ENCODE data around the gene GPR31. TPM values are rescaled to one million over a fixed set of nuclear protein-coding genes. Genes with fewer than 3 reads are reported as not detected.

The GPR31 gene
- total and polyA plus RNA-seq, 2 experiments from 2014 or later, result not detected

GRCh38 chr6:167165858-167166471, 8.2 kb upstream of the GPR31 start:
- Histone ChIP-seq H3K79me2 (no peaks in the 10 kb centered on the region), H3K9me2 (replicated peaks; ENCODE audit: insufficient read depth) (no peaks in the 10 kb centered on the region), H3K9me3 (ENCODE audit: low read depth) (no peaks in the 10 kb centered on the region), H3K27me3 (no peaks in the 10 kb centered on the region), H3K36me3 (replicated peaks; ENCODE audit: insufficient read depth, low read depth) (no peaks in the 10 kb centered on the region), H3K4me2 (no peak overlapping the region), H3K27ac (no peak overlapping the region), H3K4me1 (ENCODE audit: insufficient read depth) (no peaks in the 10 kb centered on the region), H3K4me3 (no peak overlapping the region), H2AFZ (no peak overlapping the region), H4K20me1 (ENCODE audit: insufficient read depth, poor library complexity, severe bottlenecking) (no peaks in the 10 kb centered on the region)
- TF ChIP-seq CTCF (IDR thresholded peaks at IDR 0.05; ENCODE audit: poor library complexity) (no peak), EZH2phosphoT487 (IDR thresholded peaks at IDR 0.05; ENCODE audit: low read depth, severe bottlenecking, unreplicated experiment) (no peak), EZH2 (IDR thresholded peaks at IDR 0.05; ENCODE audit: borderline replicate concordance) (no peak)
- 86% methylated on average over 2 of the region's 2 CpGs for WGBS (ENCODE audit: low lambda C conversion rate, missing lambda C conversion rate)
- no peak for DNase-seq (ENCODE audit: low spot score)

GRCh38 chr6:167164261-167164660, 6.5 kb upstream of the GPR31 start:
- Histone ChIP-seq H3K4me2 (no peak overlapping the region), H2AFZ (no peak overlapping the region), H4K20me1 (ENCODE audit: insufficient read depth, poor library complexity, severe bottlenecking) (no peaks in the 10 kb centered on the region), H3K4me1 (ENCODE audit: insufficient read depth) (no peaks in the 10 kb centered on the region), H3K9me3 (ENCODE audit: low read depth) (no peaks in the 10 kb centered on the region), H3K9me2 (replicated peaks; ENCODE audit: insufficient read depth) (no peaks in the 10 kb centered on the region), H3K36me3 (replicated peaks; ENCODE audit: insufficient read depth, low read depth) (no peaks in the 10 kb centered on the region), H3K27me3 (no peaks in the 10 kb centered on the region), H3K4me3 (no peak overlapping the region), H3K79me2 (no peaks in the 10 kb centered on the region), H3K27ac (no peak overlapping the region)
- WGBS (ENCODE audit: low lambda C conversion rate, missing lambda C conversion rate), result 79% methylated on average over 3 of the region's 3 CpGs
- no peak for DNase-seq (ENCODE audit: low spot score)
- TF ChIP-seq CTCF (IDR thresholded peaks at IDR 0.05; ENCODE audit: poor library complexity) (no peak), EZH2 (IDR thresholded peaks at IDR 0.05; ENCODE audit: borderline replicate concordance) (no peak), EZH2phosphoT487 (IDR thresholded peaks at IDR 0.05; ENCODE audit: low read depth, severe bottlenecking, unreplicated experiment) (no peak)

GRCh38 chr6:167163476-167164011, 5.8 kb upstream of the GPR31 start:
- no peaks in the 10 kb centered on the region for H3K79me2 ChIP-seq
- H3K36me3 ChIP-seq (replicated peaks; ENCODE audit: insufficient read depth, low read depth), result no peaks in the 10 kb centered on the region
- H3K9me2 ChIP-seq (replicated peaks; ENCODE audit: insufficient read depth), result no peaks in the 10 kb centered on the region
- 63% methylated on average over 9 of the region's 9 CpGs for WGBS (ENCODE audit: low lambda C conversion rate, missing lambda C conversion rate)
- no peak overlapping the region for H3K4me2 ChIP-seq
- H3K27ac ChIP-seq, result no peak overlapping the region
- H3K4me3 ChIP-seq, result no peak overlapping the region
- H2AFZ ChIP-seq, result no peak overlapping the region
- H3K4me1 ChIP-seq (ENCODE audit: insufficient read depth), result no peaks in the 10 kb centered on the region
- H4K20me1 ChIP-seq (ENCODE audit: insufficient read depth, poor library complexity, severe bottlenecking), result no peaks in the 10 kb centered on the region
- no peaks in the 10 kb centered on the region for H3K27me3 ChIP-seq
- TF ChIP-seq CTCF (IDR thresholded peaks at IDR 0.05; ENCODE audit: poor library complexity) (no peak), EZH2 (IDR thresholded peaks at IDR 0.05; ENCODE audit: borderline replicate concordance) (no peak), EZH2phosphoT487 (IDR thresholded peaks at IDR 0.05; ENCODE audit: low read depth, severe bottlenecking, unreplicated experiment) (no peak)
- no peaks in the 10 kb centered on the region for H3K9me3 ChIP-seq (ENCODE audit: low read depth)
- no peak for DNase-seq (ENCODE audit: low spot score)
